OCI-LY7 (cell line): ENCODE data around the gene TP53RK.

ENCODE experiments used
- CTCF ChIP-seq: fragments of 200-600 bp; sonication (generic); conservative IDR thresholded peaks from 2 replicates; pipeline ENCODE4 v1.5.1; 2014; ENCODE audit warnings: mild to moderate bottlenecking, antibody characterized with exemption, low read length, moderate library complexity, mixed read lengths
- EZH2phosphoT487 ChIP-seq: fragments of 200-600 bp; sonication (generic); IDR thresholded peaks from 2 replicates; pipeline ENCODE4 v1.6.1; 2018; ENCODE audit warnings: low read depth, borderline replicate concordance, mild to moderate bottlenecking, mixed run types, antibody characterized with exemption, low read length, moderate library complexity, mixed read lengths

GRCh38 chr20:46709055-46709458, 19.8 kb upstream of the TP53RK start:
- TF ChIP-seq CTCF: no peak
- no peak for TF ChIP-seq EZH2phosphoT487
